ELR (cell line): ENCODE data around the gene CATSPER3.
"Not testable (repeated sequence)": the region's sequence is repeated elsewhere in the genome, so short reads cannot be mapped to it uniquely, and the experiment has no call there.

ENCODE experiments used
- DNase-seq: peaks from one replicate; pipeline ENCODE4 v3.0.0-alpha.2; 2015; ENCODE audit warnings: low read depth

CATSPER3 gene

DNA sequence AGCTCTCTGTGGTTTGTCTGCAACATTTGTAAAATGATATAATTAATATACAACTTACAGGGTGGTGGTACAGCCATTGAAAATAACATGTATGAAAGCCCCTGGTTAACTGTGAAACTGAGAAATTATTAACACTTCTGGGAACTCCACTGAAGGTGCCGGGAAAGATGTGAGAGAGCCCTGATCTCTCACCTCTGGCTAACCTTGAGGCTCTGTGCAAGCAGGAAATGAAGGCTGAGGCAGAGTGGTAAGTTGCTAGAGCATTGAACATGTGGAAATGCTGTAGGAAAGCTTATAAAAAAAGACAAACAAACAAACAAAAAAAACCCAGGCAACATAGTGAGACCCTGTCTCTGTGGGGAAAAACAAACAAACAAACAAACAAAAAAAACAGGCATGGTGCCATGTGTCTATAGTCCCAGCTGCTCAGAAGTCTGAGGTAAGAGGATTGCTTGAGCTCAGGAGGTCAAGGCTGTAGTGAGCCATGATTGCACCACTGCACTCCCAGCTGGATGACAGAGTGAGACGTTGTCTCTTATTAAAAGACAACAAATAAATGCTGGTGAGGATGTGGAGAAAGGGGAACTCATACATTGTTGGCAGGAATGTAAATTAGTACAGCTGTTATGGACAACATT lies 7.5 kb downstream of the CATSPER3 start:
- peak; percentile 9 for DNase-seq

GRCh38 chr5:134975843-134976242 lies 8.1 kb downstream of the CATSPER3 start:
- peak; percentile 29 for DNase-seq

GRCh38 chr5:134976841-134977240 lies 9.1 kb downstream of the CATSPER3 start:
- no peak for DNase-seq

GRCh38 chr5:134979416-134979815 lies 11.7 kb downstream of the CATSPER3 start:
- DNase-seq: no peak

GRCh38 chr5:134982230-134982629 lies 14.5 kb downstream of the CATSPER3 start:
- DNase-seq: no peak

DNA sequence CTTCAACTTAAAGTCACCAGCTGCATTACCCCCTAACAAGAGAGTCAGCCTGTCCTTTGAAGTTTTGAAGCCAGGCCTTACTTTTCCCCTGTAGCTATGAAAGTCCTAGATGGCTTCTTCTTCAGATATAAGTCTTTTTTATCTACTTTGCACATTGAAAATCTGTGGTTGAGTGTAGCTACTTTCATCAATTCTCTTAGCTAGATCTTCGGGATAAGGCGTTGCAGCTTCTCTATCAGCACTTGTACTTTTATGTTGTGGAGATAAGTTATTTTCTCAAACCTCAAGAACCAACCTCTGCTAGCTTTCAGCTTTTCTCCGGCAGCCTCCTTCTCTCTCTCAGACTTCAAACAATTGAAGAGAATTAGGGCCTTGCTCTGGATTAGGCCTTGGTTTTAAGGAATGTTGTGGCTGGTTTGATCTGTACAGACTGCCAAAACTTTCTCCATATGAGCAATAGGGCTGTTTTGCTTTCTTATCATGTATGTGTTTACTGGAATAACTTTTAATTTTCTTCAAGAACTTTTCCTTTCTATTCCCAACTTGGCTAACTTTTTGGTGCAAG lies 21.6 kb downstream of the CATSPER3 start:
- no peak for DNase-seq

GRCh38 chr5:134990183-134990582 lies 22.5 kb downstream of the CATSPER3 start:
- DNase-seq: not testable (repeated sequence)

DNA sequence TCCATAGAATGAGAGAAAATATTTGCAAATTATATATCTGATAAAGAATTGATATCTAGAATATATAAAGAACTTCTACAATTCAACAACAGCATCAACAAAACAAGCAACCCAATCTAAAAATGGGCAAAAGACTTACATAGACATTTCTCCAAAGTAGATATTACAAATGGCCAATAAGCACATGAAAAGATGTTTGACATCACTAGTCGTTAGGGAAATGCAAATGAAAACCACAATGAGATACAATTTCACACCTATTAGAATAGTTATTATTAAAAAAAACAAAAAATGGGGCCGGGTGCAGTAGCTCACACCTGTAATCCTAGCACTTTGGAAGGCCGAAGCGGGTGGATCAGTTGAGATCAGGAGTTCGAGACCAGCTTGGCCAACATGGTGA lies 24.4 kb downstream of the CATSPER3 start:
- DNase-seq: no peak

- no peak for DNase-seq
Measured at GRCh38 chr5:134993161-134993560, 25.5 kb downstream of the CATSPER3 start.

DNA sequence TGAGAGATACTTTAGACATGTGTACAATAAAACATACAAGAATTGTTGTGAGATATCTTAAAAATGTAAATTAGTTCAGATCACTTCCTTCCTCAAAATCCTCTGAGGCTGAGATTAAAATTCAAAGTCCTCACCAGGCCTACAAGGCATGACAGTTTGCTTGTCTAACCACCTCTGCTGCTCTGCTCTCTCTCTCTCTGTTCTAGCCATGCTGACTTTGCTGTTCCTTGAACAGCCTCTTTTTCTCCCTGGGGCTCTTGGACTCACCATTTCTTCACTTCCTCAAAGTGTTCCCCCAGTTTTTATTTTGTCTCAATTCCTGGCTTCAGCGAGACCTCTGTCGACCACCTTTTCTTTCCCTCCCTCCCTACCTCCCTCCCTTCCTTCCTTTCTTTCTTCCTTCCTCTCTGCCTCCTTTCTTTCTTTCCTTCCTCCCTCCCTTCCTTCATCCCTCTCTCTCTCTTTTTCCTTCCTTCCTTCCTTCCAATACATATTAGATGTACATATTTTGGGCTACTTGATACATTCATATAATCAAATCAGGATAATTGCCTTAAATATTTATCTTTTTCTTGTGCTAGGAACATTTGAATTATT lies 27.0 kb downstream of the CATSPER3 start:
- DNase-seq: no peak

DNA sequence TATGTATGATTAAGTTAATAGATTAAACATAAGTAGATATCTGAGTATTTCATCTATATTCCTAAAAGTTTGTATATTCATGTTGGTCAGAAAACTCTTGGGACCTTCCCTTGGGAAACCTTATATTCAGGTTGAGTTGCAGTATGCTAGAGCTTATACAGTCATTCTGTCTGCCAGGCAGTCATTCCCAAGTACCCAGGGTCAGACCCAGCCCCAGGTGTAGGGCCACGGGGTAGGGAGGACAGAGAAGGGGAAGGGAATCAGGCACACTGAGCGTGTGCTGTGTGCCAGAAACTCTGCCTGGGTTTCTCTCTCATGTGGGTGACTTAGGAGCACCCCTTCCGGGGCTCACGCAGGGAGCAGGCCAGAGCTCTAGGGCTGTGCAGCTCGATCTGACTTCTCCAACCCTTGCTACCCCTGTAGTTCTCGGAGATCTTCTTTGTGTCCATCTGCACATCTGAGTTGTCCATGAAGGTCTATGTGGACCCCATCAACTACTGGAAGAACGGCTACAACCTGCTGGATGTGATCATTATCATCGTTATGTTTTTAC lies 28.2 kb downstream of the CATSPER3 start:
- no peak for DNase-seq

DNA sequence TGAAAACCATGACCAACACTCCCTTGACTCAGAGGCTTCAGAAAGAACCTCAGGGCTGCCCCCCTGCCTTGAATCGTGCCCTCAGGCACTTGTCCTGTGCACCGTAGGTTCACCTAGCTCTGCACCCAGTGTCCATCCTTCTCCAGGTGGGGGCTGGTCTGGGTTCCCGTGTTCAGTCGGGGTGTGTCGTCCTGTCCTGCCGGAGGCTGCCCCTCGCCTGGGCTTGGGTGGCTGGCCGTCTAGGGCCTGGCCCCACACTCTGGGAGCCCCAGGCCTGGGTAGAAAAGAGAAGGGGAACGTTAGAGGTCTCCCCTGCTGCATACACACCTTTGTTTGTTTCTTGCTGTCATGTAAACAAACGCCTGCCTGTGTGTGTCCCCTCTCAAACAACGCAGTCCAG lies 29.3 kb downstream of the CATSPER3 start:
- DNase-seq: no peak

GRCh38 chr5:134998068-134998467 lies 30.4 kb downstream of the CATSPER3 start:
- not testable (repeated sequence) for DNase-seq

DNA sequence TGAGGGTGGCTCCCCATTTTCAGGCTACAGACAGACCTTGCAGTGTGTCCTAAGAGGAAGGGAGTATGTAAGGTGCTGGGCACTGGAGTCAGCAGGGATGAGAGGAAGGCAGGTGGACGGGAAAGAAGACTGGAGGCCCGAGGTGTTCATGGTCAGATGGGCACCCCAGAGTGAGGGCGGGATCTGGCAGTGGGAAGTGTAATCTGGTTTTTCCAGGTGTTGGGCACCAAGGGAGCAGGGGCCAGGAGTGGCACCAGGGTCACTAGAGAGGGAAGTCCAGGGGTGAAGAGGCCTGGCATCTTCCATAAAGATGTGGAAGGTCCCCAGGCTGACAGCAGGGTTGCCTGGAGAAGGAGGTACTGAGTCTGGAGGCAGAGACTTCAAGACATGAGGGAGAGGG lies 36.7 kb downstream of the CATSPER3 start:
- DNase-seq: no peak

- no peak for DNase-seq
Measured at GRCh38 chr5:135005076-135005475, 37.4 kb downstream of the CATSPER3 start.

GRCh38 chr5:135007305-135007704 lies 39.6 kb downstream of the CATSPER3 start:
- DNase-seq: no peak

- no peak for DNase-seq
Measured at GRCh38 chr5:135007749-135008363, 40.1 kb downstream of the CATSPER3 start.

DNA sequence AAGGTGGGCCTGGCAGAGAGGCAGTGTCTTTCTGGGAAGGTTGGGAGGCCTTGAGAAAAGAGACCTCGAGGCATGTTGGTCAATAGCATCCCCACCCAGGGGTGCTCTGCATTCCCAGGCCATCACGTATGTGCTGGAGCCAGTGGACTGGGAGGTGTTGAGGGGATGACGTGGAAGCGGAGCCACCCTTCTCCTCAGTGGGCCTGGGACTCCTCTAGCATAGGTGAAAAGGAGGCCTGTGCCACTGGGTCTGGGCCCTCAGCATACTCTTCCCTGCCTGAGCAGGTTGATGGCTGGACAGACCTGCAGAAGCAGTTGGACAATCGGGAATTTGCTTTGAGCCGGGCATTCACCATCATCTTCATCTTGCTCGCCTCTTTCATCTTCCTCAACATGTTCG lies 40.8 kb downstream of the CATSPER3 start:
- no peak for DNase-seq

DNA sequence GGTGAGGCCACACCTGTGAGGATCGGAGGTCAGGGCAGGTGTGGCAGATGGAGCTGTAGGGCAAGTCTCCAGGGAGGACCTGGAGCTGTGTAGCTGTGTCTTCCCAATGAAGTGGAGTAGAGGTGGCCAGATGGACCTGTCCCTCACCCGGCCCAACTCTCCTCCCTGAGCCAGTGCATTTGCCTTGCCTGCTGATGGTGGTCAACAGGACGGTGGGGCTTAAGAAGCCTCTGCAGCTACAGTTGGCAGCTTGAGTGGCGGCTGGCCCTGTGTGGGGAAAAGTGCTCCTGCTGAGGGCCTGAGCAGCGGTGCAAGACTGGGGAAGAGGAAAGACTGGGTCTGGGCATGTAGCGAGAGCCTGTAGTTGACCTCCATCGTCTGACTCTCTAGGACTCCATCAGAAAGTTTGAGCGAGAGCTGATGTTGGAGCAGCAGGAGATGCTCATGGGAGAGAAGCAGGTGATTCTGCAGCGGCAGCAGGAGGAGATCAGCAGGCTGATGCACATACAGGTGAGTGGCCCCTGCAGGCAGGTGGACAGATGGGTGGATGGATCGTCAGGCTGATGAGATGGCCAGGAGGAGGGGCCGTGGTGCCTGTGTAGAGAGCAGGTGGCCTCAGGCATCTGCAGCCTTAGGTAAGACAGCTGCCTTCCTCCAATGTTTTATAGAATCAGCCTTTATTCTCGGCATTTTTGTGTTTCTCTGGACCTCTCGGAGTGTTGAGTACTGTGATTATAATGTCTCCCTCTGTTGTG lies 41.5 kb downstream of the CATSPER3 start:
- no peak for DNase-seq

- DNase-seq: no peak
Measured at GRCh38 chr5:135009736-135010501, 42.2 kb downstream of the CATSPER3 start.
